Naive thymus-derived CD4-positive, alpha-beta T cell (primary cell): ENCODE measurements around the gene PCBD2. TPM values are rescaled to one million over a fixed set of nuclear protein-coding genes. Genes with fewer than 3 reads are reported as not detected.
"Not testable (repeated sequence)": the region's sequence is repeated elsewhere in the genome, so short reads cannot be mapped to it uniquely, and the experiment has no call there.

Source experiments
- ATAC-seq: fragments of 150-1000 bp; cut with Tn5 transposase; 2 replicates; pipeline ENCODE4 v1.10.0; 2021; ENCODE audit warnings: mild to moderate bottlenecking, moderate library complexity
- CTCF ChIA-PET: fragments of 350-600 bp; sonication (Branson Sonifier 250); formaldehyde crosslinking; loops from one replicate; lab custom pipeline; 2021; ENCODE audit warnings: antibody characterized with exemption; lab: Charles Lee
- POLR2A ChIA-PET: fragments of 350-600 bp; sonication (Branson Sonifier 250); formaldehyde crosslinking; loops from one replicate; lab custom pipeline; 2021; ENCODE audit warnings: antibody characterized with exemption, inconsistent platforms; lab: Charles Lee
- DNase-seq, 9 donors: peaks; one replicate each; pipeline versions ENCODE4 v3.0.0 to v3.0.0-alpha.2; 2020 to 2022; ENCODE audit warnings: mixed read lengths in 1 of 9
- H3K27ac ChIP-seq: one replicate; pipeline ENCODE4 v1.7.0; 2013; ENCODE audit warnings: mild to moderate bottlenecking, low read depth, low read length, moderate library complexity
- H3K27me3 ChIP-seq, 2 donors: one replicate each; pipeline ENCODE4 v1.7.0; 2013; ENCODE audit warnings: low read length in 2 of 2, mild to moderate bottlenecking in 2 of 2, moderate library complexity in 2 of 2; ENCODE audit not compliant: control insufficient read depth in 2 of 2, insufficient read depth in 2 of 2
- H3K36me3 ChIP-seq, 3 experiments: 1 replicate in 2 of 3; 2 replicates in 1 of 3; pipeline ENCODE4 v1.7.0; 2013; ENCODE audit warnings: low read length in 3 of 3, mild to moderate bottlenecking in 3 of 3, moderate library complexity in 1 of 3; ENCODE audit not compliant: insufficient read depth in 3 of 3, control insufficient read depth in 2 of 3
- H3K4me1 ChIP-seq, 2 donors: one replicate each; pipeline ENCODE4 v1.7.0; 2013; ENCODE audit warnings: low read length in 2 of 2, mild to moderate bottlenecking in 2 of 2, moderate library complexity in 1 of 2; ENCODE audit not compliant: control insufficient read depth in 2 of 2, insufficient read depth in 2 of 2
- H3K4me3 ChIP-seq: 2 replicates; pipeline ENCODE4 v1.7.0; 2013; ENCODE audit warnings: mild to moderate bottlenecking, low read length
- H3K9me3 ChIP-seq, 3 experiments: 1 replicate in 2 of 3; 2 replicates in 1 of 3; pipeline ENCODE4 v1.7.0; 2013; ENCODE audit warnings: low read length in 3 of 3; ENCODE audit not compliant: control insufficient read depth in 2 of 3
- H3K27ac Mint-ChIP-seq, 9 donors: one replicate each; pipeline ENCODE4 v1.8.0; 2020 to 2022; ENCODE audit warnings: mixed read lengths in 9 of 9, mild to moderate bottlenecking in 8 of 9, moderate library complexity in 5 of 9, inconsistent platforms in 2 of 9
- H3K27me3 Mint-ChIP-seq, 5 donors: one replicate each; pipeline ENCODE4 v1.8.0; 2021 to 2022; ENCODE audit warnings: mixed read lengths in 5 of 5, mild to moderate bottlenecking in 1 of 5
- H3K36me3 Mint-ChIP-seq, 5 donors: one replicate each; pipeline ENCODE4 v1.8.0; 2020 to 2022; ENCODE audit warnings: mixed read lengths in 5 of 5, mild to moderate bottlenecking in 3 of 5, inconsistent platforms in 1 of 5
- H3K4me1 Mint-ChIP-seq, 7 donors: one replicate each; pipeline ENCODE4 v1.8.0; 2020 to 2022; ENCODE audit warnings: mixed read lengths in 7 of 7, mild to moderate bottlenecking in 3 of 7, inconsistent platforms in 1 of 7
- H3K4me3 Mint-ChIP-seq, 10 donors: one replicate each; pipeline ENCODE4 v1.8.0; 2020 to 2022; ENCODE audit warnings: mild to moderate bottlenecking in 10 of 10, mixed read lengths in 10 of 10, moderate library complexity in 6 of 10, inconsistent platforms in 2 of 10
- H3K9me3 Mint-ChIP-seq, 11 donors: one replicate each; pipeline ENCODE4 v1.8.0; 2020 to 2022; ENCODE audit warnings: mixed read lengths in 11 of 11, mild to moderate bottlenecking in 4 of 11, inconsistent platforms in 1 of 11, moderate library complexity in 1 of 11
- intact Hi-C, 2 donors: fragments of 100-400 bp; cut with micrococcal nuclease; formaldehyde crosslinking; loops; one replicate each; pipeline ENCODE4 v1.15.1; 2023
- polyA plus RNA-seq, 2 donors: library from polyadenylated mRNA; unstranded; fragments of 300-500 nt; fragmentation: Illumina TruSeq; gene quantifications; one replicate each; pipeline ENCODE4 v1.2.3, GENCODE V29; 2021
- total RNA-seq, 6 experiments: library from RNA in 5 of 6; stranded (reverse) in 5 of 6; gene quantifications; 1 replicate in 5 of 6; 2 replicates in 1 of 6; pipeline ENCODE4 v1.2.3 and lab custom pipeline; 2021 to 2026

PCBD2 gene
- total and polyA plus RNA-seq, 7 experiments from 2014 or later = 10.6 to 15.8 (median 14.3) TPM

DNA sequence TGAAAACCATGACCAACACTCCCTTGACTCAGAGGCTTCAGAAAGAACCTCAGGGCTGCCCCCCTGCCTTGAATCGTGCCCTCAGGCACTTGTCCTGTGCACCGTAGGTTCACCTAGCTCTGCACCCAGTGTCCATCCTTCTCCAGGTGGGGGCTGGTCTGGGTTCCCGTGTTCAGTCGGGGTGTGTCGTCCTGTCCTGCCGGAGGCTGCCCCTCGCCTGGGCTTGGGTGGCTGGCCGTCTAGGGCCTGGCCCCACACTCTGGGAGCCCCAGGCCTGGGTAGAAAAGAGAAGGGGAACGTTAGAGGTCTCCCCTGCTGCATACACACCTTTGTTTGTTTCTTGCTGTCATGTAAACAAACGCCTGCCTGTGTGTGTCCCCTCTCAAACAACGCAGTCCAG is 92.1 kb downstream of the PCBD2 start:
- H3K36me3 Mint-ChIP-seq = peaks cover 0 to 23% (median 4%) of the 10 kb centered on the region in 5 donors
- H3K27ac ChIP-seq = no peak overlapping the region
- peaks cover 0 to 3% (median 0%) of the 10 kb centered on the region in 7 donors for H3K4me1 Mint-ChIP-seq
- H3K27ac Mint-ChIP-seq = no peak overlapping the region
- no peak for DNase-seq
- H3K4me3 Mint-ChIP-seq = no peak overlapping the region
- intact Hi-C loops = no loop called here
- ChIA-PET CTCF (no interaction called here), POLR2A (no interaction called here)
- peaks cover 0 to 5% (median 0%) of the 10 kb centered on the region in 11 donors for H3K9me3 Mint-ChIP-seq
- no peaks in the 10 kb centered on the region for H3K9me3 ChIP-seq
- peaks cover 0 to 20% (median 0%) of the 10 kb centered on the region in 5 donors for H3K27me3 Mint-ChIP-seq
- no peaks in the 10 kb centered on the region for H3K27me3 ChIP-seq
- ATAC-seq = no peak
- H3K4me3 ChIP-seq = no peak overlapping the region
- no peaks in the 10 kb centered on the region for H3K4me1 ChIP-seq
- no peaks in the 10 kb centered on the region for H3K36me3 ChIP-seq

DNA sequence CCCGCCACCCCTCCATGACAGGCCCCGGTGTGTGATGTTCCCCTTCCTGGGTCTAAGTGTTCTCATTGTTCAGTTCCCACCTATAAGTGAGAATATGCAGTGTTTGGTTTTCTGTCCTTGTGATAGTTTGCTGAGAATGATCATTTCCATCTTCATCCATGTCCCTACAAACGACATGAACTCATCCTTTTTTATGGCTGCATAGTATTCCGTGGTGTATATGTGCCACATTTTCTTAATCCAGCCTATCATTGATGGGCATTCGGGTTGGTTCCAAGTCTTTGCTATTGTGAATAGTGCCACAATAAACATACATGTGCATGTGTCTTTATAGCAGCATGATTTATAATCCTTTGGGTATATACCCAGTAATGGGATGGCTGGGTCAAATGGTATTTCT is 93.1 kb downstream of the PCBD2 start:
- intact Hi-C loops, H3K4me1 ChIP-seq, ATAC-seq, H3K4me1 Mint-ChIP-seq, H3K27ac Mint-ChIP-seq, CTCF ChIA-PET, DNase-seq, H3K4me3 ChIP-seq, H3K4me3 Mint-ChIP-seq, H3K9me3 Mint-ChIP-seq, H3K36me3 ChIP-seq, H3K9me3 ChIP-seq, H3K27me3 ChIP-seq, POLR2A ChIA-PET, H3K27ac ChIP-seq: not testable (repeated sequence)
- peaks cover 0 to 30% (median 5%) of the 10 kb centered on the region in 5 donors for H3K36me3 Mint-ChIP-seq
- H3K27me3 Mint-ChIP-seq = peaks cover 0 to 24% (median 0%) of the 10 kb centered on the region in 5 donors

DNA sequence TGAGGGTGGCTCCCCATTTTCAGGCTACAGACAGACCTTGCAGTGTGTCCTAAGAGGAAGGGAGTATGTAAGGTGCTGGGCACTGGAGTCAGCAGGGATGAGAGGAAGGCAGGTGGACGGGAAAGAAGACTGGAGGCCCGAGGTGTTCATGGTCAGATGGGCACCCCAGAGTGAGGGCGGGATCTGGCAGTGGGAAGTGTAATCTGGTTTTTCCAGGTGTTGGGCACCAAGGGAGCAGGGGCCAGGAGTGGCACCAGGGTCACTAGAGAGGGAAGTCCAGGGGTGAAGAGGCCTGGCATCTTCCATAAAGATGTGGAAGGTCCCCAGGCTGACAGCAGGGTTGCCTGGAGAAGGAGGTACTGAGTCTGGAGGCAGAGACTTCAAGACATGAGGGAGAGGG is 99.4 kb downstream of the PCBD2 start:
- ChIA-PET POLR2A (interaction anchor here (1.1 kb wide), 1 partner anchor 10 kb away, joined by 4 read pairs; no protein-coding TSS in a partner anchor), CTCF (no interaction called here)
- DNase-seq (no peak), ATAC-seq (no peak)
- no peak overlapping the region for H3K27ac Mint-ChIP-seq
- no peak overlapping the region for H3K4me3 Mint-ChIP-seq
- H3K27me3 Mint-ChIP-seq = peaks cover 0 to 14% (median 0%) of the 10 kb centered on the region in 5 donors
- Histone ChIP-seq H3K4me3 (no peak overlapping the region), H3K27ac (no peak overlapping the region), H3K27me3 (no peaks in the 10 kb centered on the region), H3K4me1 (no peaks in the 10 kb centered on the region), H3K9me3 (no peaks in the 10 kb centered on the region), H3K36me3 (no peaks in the 10 kb centered on the region)
- H3K36me3 Mint-ChIP-seq = peaks cover 0 to 45% (median 7%) of the 10 kb centered on the region in 5 donors
- H3K4me1 Mint-ChIP-seq = peaks cover 0 to 6% (median 0%) of the 10 kb centered on the region in 7 donors
- H3K9me3 Mint-ChIP-seq = peaks cover 0 to 4% (median 0%) of the 10 kb centered on the region in 11 donors
- intact Hi-C loops = no loop called here

DNA sequence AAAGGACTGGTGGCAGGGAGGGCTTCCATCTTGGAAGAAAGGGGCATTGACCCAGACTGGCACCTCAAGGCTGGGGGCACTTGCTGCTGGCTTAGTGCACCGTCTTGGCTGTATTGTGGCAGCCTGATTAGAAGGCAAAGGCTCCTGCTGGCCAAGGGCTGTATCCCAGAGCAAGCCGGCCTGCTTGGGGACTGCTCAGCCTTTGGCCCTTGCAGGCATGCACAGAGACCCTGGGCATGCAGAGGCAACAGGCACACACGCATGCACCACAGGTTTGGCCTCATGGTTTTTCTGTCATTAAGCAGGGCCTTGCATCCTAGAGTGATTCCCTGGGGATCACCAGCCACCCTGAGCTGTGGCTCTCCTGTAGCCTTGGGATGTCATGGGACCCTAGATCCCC is 100.1 kb downstream of the PCBD2 start:
- DNase-seq = no peak
- Mint-ChIP-seq H3K4me3 (no peak overlapping the region), H3K4me1 (peaks cover 0 to 6% (median 0%) of the 10 kb centered on the region in 7 donors), H3K27ac (no peak overlapping the region), H3K36me3 (peaks cover 0 to 45% (median 7%) of the 10 kb centered on the region in 5 donors), H3K27me3 (peaks cover 0 to 12% (median 0%) of the 10 kb centered on the region in 5 donors), H3K9me3 (peaks cover 0 to 4% (median 0%) of the 10 kb centered on the region in 11 donors)
- Histone ChIP-seq H3K4me1 (no peaks in the 10 kb centered on the region), H3K4me3 (no peak overlapping the region), H3K27ac (no peak overlapping the region), H3K27me3 (no peaks in the 10 kb centered on the region), H3K36me3 (no peaks in the 10 kb centered on the region), H3K9me3 (no peaks in the 10 kb centered on the region)
- POLR2A ChIA-PET = no interaction called here
- no peak for ATAC-seq
- intact Hi-C loops = no loop called here
- CTCF ChIA-PET = no interaction called here

DNA sequence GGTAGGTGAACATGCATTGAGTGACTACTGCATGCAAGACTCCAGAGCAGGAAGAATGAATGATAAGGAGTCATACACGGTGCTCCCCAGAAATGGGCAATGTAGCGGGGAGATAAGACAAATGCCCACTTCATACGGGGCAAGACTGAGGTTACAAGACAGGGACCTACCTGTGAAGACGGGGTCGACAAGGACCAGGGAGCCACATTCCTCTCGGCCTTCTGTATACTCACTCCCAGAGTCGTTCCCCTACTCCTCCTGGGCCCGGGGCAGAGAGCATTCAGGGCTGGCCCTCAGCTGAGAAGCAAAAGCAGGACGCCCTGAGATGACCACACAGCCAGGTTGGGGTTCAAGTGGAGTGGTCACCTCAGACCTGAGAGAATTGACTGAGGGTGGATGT is 102.4 kb downstream of the PCBD2 start:
- Histone ChIP-seq H3K27me3 (no peaks in the 10 kb centered on the region), H3K9me3 (no peaks in the 10 kb centered on the region), H3K4me1 (no peaks in the 10 kb centered on the region), H3K4me3 (no peak overlapping the region), H3K36me3 (no peaks in the 10 kb centered on the region), H3K27ac (no peak overlapping the region)
- DNase-seq = no peak
- Mint-ChIP-seq H3K36me3 (peaks cover 0 to 32% (median 7%) of the 10 kb centered on the region in 5 donors), H3K4me3 (no peak overlapping the region), H3K9me3 (peaks cover 0 to 2% (median 0%) of the 10 kb centered on the region in 11 donors), H3K4me1 (peaks cover 0 to 6% (median 0%) of the 10 kb centered on the region in 7 donors), H3K27ac (no peak overlapping the region), H3K27me3 (peaks cover 0 to 8% (median 0%) of the 10 kb centered on the region in 5 donors)
- CTCF ChIA-PET = no interaction called here
- intact Hi-C loops = no loop called here
- POLR2A ChIA-PET = no interaction called here
- no peak for ATAC-seq

DNA sequence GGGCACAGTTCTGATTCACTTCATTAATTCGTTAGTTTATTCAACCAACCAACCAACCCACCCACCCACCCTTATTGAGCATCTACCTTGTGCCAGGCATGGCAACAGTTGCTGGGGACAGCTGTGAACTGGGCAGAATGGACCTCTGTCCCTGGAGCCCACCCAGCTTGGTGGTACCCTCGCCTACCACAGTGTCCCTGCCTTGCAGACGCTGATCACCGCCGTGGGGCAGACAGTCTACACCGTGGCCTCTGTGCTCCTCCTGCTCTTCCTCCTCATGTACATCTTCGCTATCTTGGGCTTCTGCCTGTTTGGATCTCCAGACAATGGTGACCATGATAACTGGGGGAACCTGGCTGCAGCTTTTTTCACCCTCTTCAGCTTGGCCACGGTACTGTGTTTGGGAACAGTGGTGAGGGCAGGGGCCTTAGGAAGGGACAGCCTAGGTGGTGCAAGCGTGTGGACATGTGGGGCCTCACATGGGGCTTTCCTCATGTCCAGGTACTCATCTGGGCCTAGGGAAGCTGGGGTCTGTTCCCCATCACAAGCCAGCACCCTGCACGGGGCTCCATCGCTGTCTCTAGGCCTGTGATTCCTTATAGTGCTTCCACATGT is 102.9 kb downstream of the PCBD2 start:
- H3K4me1 Mint-ChIP-seq = peaks cover 0 to 6% (median 0%) of the 10 kb centered on the region in 7 donors
- Histone ChIP-seq H3K4me1 (no peaks in the 10 kb centered on the region), H3K27ac (no peak overlapping the region), H3K27me3 (no peaks in the 10 kb centered on the region), H3K36me3 (no peaks in the 10 kb centered on the region), H3K9me3 (no peaks in the 10 kb centered on the region), H3K4me3 (no peak overlapping the region)
- H3K4me3 Mint-ChIP-seq = no peak overlapping the region
- H3K9me3 Mint-ChIP-seq = no peaks in the 10 kb centered on the region
- intact Hi-C loops = no loop called here
- H3K27ac Mint-ChIP-seq = no peak overlapping the region
- ChIA-PET POLR2A (no interaction called here), CTCF (no interaction called here)
- H3K27me3 Mint-ChIP-seq = peaks cover 0 to 8% (median 0%) of the 10 kb centered on the region in 5 donors
- peaks cover 0 to 27% (median 7%) of the 10 kb centered on the region in 5 donors for H3K36me3 Mint-ChIP-seq
- no peak for ATAC-seq
- no peak for DNase-seq

DNA sequence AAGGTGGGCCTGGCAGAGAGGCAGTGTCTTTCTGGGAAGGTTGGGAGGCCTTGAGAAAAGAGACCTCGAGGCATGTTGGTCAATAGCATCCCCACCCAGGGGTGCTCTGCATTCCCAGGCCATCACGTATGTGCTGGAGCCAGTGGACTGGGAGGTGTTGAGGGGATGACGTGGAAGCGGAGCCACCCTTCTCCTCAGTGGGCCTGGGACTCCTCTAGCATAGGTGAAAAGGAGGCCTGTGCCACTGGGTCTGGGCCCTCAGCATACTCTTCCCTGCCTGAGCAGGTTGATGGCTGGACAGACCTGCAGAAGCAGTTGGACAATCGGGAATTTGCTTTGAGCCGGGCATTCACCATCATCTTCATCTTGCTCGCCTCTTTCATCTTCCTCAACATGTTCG is 103.6 kb downstream of the PCBD2 start:
- ChIA-PET POLR2A (no interaction called here), CTCF (no interaction called here)
- Histone ChIP-seq H3K9me3 (no peaks in the 10 kb centered on the region), H3K36me3 (no peaks in the 10 kb centered on the region), H3K4me1 (no peaks in the 10 kb centered on the region), H3K27me3 (no peaks in the 10 kb centered on the region), H3K4me3 (no peak overlapping the region), H3K27ac (no peak overlapping the region)
- no peaks in the 10 kb centered on the region for H3K9me3 Mint-ChIP-seq
- no peak overlapping the region for H3K27ac Mint-ChIP-seq
- H3K4me3 Mint-ChIP-seq = no peak overlapping the region
- ATAC-seq = no peak
- intact Hi-C loops = no loop called here
- H3K4me1 Mint-ChIP-seq = peaks cover 0 to 6% (median 0%) of the 10 kb centered on the region in 7 donors
- peaks cover 0 to 8% (median 0%) of the 10 kb centered on the region in 5 donors for H3K27me3 Mint-ChIP-seq
- no peak for DNase-seq
- H3K36me3 Mint-ChIP-seq = peaks cover 0 to 26% (median 7%) of the 10 kb centered on the region in 5 donors
